Measurements from ENCODE around the gene CLC.

DNA sequence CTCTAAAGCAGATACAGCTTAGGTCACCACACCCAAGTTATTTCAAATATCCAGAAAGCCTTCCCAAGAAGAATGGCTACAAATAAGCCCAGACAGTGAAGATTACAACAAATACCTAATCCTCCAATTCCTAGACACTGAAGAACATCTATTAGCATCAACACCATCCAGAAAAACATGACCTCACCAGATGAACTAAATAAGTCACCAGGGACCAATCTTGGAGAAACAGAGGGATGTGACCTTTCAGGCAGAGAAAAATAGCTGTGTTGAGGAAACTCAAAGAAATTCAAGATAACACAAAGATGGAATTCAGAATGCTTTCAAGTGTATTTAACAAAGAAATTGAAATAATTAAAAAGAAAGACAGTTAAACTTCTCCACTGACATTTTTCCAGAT lies 15.0 kb upstream of the CLC start:
- TF ChIP-seq POLR2A (IDR thresholded peaks at IDR 0.05; ENCODE audit: low read depth, low read length): no peak
- TF ChIP-seq TAF1 (IDR thresholded peaks at IDR 0.05; ENCODE audit: borderline replicate concordance, low read depth, low read length): no peak

All from GM12892 (cell line).